GM12892 (cell line): Measurements from ENCODE around the gene SH2D5.

Experiments used
- POLR2A ChIP-seq: IDR thresholded peaks from 2 replicates; pipeline ENCODE4 v1.6.1; 2011; ENCODE audit warnings: low read depth, low read length, control low read depth
- POLR2AphosphoS5 ChIP-seq: IDR thresholded peaks from 2 replicates; pipeline ENCODE4 v1.6.1; 2011; ENCODE audit warnings: low read depth, low read length, control low read depth
- TAF1 ChIP-seq: IDR thresholded peaks from 2 replicates; pipeline ENCODE4 v1.6.1; 2011; ENCODE audit warnings: low read depth, mild to moderate bottlenecking, control low read depth, low read length, borderline replicate concordance

- TF ChIP-seq POLR2A = no peak
- TF ChIP-seq POLR2AphosphoS5 = no peak
- no peak for TF ChIP-seq TAF1
These were observed 20.3 kb downstream of the SH2D5 start for GRCh38 chr1:20712215-20712577.
